GM21528 (cell line): ENCODE measurements around the gene NFYA.

Source experiments
- ATAC-seq: cut with Tn5 transposase; IDR thresholded peaks from one replicate; pipeline ENCODE4 v1.9.1; 2021; ENCODE audit warnings: mild to moderate bottlenecking, moderate library complexity; ENCODE audit not compliant: unreplicated experiment, low FRiP score

Gene NFYA

DNA sequence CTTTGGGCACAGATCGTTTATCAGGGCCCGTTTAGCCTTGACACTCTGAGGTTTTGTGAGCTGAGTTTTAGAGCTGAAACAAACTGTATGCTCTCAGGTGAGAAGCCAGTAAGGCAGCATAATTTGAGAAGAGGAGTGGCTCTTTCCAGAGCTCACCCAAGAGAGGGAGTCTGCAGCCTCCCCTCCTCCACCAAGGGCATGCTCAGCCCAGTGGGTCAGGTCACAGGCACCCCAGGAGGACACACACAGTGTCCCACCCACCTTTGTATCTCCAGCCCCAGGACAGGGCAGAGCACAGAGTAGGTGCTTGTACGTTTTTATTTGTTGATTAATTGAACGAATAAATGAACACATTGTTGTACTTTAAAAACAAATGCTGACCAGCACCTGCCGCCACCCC, 27.1 kb upstream of the NFYA start:
- ATAC-seq: no peak

DNA sequence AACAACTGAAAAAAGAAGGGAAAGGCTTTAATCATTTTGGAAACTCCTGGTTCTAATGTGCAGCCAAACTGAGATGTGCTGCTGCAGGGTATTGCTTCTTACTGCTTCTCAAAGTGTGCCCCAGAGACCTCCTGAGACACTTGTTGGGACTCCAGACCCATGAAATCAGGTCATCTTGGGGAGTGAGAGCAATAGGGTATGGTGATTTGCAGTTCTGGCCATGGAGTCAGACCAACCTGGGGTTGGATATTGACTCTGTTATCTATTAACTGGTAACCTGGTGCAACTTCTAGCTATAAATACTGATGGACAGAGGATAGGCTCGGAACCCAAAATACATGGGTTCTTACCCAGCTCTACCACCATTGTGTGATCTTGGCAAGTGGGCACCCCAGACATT, 26.7 kb upstream of the NFYA start:
- ATAC-seq: no peak

DNA sequence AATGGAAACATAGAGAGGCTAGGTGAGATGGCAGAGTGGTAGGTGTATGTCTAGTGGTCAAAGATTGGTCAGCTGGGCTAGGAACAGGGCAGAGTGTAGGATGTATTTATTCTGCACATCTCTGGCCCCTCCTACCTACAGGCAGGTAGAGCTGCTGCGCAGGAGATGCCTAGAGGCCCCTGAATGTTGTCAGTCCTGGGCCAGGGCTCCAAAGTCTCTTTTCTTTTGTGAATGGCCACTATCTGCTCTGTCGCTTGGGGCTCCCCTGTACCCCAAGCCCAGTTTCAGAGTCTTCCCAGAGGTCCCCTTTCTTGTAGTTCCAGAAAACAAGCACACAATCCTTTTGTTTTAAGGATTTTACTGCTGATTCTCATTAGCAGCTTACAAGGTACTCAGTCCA, 25.5 kb upstream of the NFYA start:
- ATAC-seq: no peak

DNA sequence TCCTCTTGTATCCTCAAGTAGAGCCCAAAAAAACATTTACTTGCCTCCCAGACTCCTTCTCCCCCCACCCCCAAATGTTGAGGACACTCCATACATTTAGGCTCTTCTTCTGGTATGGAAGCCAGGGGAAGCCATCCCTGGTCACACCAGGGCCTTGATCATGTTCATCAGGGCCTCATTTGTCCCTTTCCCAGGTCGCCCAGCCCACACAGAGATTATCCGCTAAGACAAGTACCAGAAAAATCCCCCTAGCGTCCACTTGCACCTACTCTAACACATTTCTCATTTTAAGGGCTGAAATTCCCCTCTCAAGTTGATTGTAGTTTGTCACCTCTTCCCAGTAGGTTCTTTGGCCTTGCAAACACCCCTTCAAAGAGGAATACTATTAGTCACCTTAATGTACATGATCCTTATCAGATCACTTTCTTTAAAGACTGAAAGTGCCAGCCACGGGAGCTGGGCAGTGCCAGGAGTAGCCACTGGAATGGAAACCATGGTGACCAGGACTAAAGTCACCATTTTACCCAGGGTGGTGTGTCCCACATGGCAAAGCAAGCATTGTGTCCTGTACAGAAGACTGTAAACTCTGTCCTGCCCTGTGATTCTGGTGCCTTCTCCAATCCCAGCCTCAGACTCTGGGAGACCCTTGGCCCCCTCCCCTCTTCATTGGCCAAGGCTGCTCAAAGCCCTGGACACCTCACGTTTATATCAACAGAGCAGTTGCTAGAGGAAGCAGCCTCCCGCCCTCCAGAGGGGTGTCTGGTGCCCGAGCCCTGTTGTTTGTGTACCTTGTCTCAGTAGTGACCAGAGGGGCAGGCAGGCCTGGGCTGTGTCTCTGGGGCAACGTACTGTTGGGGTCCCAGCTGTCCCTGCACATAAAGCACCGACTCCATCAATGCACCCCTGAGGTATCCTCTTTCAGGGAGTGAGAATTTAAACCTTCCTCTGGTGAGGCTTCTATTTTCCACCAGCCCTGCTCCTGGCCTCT, 24.7 kb upstream of the NFYA start:
- ATAC-seq: no peak

DNA sequence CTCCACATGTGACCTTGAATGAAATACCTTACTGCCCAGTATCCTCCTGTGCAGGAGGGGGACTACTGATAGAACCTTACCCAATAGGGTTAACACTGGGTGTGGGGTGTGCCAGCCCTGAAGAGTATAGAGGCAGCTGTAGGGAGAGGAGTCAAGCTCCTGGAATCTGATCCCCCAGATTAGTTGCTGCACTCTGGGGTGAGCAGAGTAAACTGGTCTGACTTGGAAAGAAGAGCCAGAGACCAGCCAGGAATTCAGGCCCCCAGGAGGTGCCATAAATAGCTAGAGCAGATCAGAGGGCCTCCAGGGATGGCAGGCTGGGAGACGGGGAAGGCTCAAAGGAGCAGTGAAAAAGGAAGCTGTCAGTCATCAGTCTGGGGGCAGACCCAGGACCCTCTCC, 23.3 kb upstream of the NFYA start:
- ATAC-seq: no peak

DNA sequence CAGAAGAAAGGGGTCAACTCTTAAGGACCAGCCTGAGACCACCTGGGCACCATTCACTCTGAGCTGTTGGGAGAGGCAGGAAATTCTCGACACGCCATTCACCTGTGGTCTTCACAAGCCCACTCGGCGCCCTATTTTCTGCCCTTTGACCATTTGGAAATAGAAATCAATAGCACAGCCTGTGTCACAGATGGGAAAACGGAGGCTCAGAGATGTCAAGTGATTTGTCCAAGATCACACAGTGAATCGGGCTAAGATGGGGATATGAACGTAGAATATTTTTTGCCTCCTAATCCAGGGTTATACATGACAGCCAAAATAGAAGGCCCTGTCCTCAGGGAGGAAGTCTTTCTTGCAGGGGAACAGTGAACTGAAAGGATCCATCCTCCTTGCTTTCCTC, 22.8 kb upstream of the NFYA start:
- no peak for ATAC-seq

DNA sequence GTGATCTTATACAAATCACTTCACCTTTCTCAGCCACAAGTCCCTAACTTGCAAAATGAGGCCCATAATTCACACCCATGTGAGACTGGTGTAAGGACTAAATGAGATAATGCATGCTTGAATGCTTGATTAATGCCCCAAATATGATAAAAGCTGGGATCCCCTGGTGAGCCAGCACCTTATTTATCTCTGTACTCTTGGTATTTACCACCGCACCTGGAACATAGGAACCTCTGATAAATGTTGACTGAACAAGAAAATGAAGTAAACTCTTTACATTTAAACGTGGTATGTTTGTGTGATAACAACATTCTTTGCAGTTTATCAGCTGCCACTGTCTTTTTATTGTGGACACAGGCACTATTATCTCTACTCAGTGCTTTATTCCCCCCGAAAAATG, 22.2 kb upstream of the NFYA start:
- ATAC-seq: no peak

DNA sequence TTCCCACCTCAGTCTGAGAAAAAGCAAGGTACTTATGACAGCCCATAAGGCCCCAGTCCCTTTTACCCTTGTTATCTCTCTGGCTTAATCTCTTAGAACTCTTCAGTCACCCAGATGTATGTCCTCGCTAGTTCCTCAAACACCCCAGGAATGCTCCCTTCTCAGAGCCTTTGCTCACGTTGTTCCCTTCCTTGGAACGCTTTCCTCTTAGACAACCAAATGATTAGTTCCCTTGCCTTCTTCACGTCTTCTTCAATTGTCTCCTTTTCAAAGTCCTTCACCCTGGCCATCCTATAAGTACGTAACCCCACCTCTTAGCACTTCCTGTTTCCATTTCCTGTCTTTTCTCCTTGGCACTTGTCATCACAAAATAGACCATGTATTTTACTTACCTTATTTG, 20.9 kb upstream of the NFYA start:
- ATAC-seq: no peak

DNA sequence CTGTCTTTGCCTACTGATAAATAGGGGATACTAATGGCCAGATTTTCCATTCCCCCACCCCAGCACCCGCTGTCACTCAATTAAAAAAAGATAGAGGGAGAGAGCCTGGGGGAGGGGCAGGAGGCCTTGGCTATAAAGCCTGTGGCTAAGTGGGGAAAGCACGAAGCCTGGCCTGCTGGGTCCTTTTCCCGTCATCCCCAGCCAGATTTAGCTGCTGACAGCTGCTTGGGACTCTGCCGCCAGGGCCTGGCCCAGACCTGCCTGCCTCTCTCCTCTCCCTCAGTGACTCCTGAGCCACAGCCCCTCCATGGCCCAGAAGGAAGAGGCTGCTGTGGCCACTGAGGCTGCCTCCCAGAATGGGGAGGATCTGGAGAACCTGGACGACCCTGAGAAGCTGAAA, 19.7 kb upstream of the NFYA start, which contains the start of gene APOBEC2:
TSS of gene APOBEC2 (plus strand) at position 162 of the 400 bp plus-strand sequence. CDS start at position 308, 146 bp downstream.
- no peak for ATAC-seq

DNA sequence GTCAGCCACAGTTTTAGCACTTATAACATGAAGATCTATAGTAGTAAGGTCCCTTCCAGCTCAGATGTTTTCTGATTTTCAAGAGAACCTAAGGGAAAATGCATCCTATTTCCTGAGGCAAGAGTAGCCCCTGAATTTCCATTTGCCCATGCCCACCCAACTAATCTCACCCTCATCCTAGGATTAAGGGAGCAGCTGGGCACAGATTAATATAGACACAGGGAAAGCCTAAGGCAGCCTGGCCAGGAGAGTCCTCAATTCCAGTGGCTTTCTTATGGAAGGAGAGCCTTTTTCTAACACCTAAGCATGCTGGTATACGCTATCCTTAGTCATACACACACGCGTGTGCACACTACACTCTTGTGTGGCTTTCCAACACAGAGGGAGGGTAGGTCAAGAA, 18.3 kb upstream of the NFYA start:
- no peak for ATAC-seq

DNA sequence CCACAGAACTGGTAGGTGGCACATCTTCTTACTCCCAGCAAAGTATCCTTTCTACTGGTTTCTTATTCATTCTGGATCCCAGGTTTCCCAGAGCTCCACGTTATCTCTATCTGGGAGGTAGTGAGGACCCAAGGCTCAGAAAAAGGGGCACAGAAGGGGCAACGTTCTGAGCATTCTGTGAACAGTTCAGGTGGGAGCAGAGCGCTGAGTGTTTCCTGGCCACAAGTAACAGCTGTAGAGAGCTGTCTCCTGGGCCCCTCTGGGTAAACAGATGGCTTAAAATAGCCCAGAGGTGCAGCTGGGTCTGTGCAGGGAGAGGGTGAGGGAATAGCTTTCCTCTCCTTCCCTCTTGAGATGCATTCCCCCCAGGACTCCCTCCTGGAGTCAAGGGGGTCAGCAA, 17.6 kb upstream of the NFYA start:
- ATAC-seq: no peak

DNA sequence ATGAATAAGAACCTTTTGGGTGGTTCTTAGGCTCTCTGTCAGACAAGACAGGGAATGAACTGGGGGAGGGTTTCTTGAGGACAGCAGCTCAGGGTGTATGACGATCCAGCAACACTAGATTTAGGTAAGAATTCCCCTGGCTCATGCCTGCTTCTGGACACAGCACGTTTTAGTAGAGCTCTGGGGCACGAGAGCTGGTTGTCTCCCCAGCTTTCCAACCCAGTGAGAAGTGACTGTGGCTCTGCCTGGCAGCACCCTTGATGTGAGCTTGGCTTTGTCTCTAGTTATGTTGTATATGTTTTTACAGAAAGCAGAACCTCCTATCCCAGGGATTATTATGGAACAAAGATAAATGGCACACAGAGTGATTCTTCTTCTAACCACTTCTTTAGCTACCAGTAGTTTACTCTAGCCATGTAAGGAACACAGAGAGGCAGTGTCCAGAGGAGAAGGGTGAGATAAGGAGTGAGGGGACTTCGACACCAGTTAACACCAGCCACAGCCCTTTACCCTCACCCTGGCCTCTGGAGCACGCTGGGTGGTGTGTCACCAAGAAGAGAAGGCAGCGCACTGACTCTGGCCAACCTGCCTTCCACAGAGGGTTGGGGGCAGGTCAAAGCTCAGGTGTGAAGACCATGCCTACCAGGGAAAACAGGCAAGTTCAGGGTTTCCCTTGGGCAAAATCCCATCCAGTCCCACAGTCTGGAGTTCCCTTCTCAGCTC, 15.8 kb upstream of the NFYA start:
- no peak for ATAC-seq

DNA sequence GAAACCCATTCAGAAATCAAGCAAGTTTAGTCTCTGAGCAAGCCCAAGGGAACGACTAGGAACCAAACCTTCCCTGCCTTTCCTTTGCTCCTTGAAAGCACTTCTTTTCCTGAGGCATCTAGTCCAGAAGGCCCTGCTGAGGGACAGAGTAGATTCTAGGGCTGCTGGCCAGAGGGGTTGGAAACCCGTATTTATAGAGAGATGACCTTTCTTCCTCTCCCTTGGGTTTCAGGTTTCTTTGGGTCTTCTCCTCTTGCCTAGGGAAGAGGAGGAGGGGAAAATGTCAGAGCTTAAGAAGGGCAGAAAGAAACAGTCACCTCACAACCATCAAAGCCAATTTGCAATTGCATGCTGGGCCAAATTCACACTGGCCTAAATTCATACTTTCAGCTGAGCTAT, 14.0 kb upstream of the NFYA start:
- ATAC-seq: no peak

DNA sequence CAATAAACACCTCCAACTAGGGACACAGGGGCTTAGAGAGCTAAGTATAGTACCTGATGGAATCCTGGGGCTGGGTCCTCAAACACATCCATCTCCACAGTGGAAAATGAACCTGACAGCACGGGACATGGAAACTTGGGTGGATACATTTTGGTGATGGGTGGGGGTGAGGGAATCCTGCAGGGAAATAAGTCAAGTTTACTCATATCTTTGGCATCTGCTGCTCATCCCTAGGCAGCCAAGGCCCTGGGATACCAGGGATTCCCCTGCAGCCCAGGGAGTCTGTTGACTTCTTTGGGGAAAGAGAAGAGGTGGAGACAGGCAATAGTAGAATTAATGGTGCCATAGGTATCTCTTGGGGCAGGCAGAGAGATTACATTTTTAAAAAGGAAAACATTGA, 13.2 kb upstream of the NFYA start:
- ATAC-seq: no peak

DNA sequence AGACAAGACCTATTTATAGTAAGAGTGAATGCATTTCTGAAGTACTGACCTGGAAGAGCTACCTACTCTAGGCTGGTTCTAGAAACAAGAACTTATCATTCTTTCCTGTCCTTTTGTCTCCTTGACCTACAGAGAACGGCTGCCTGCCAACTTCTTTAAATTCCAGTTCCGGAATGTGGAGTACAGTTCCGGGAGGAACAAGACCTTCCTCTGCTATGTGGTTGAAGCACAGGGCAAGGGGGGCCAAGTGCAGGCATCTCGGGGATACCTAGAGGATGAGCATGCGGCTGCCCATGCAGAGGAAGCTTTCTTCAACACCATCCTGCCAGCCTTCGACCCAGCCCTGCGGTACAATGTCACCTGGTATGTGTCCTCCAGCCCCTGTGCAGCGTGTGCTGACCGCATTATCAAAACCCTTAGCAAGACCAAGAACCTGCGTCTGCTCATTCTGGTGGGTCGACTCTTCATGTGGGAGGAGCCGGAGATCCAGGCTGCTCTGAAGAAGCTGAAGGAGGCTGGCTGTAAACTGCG, 11.5 kb upstream of the NFYA start:
- no peak for ATAC-seq

DNA sequence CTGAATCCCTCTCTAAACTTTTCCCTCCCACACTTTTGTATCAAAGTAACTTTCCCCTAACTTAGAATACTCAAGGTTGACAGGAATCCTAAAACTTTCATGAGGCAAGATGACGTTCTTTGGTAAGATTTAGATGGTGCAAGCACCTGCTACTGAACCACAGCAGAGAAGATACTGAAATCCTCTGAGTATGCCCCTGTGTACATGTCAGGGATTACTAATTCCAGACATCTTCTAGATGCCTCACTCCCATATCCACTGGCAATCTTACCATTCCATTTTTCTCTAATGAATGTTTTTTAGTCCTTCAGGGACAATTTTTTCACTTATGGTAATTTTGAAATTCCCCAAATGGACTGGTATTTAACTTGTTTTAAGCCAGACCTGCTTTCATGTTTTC, 10.7 kb upstream of the NFYA start:
- no peak for ATAC-seq

DNA sequence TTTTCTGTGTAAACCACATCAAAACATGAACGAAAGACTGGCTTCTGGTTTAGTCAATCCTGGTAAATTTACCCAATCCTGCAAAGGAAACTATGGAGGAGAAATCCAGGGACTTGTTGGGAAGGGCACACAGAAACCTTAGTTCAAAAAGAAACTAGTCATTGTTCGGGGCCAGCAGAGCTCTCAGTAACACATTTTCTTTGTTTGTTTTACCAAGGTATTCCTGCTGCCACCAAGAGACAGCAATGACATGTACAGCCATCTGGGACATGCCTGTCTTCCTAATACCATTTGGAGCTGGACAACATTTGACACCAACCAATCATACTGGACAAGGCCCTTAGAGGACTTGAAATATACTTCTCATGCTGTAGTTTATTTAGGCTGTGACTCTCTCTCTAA, 8.9 kb upstream of the NFYA start:
- no peak for ATAC-seq

DNA sequence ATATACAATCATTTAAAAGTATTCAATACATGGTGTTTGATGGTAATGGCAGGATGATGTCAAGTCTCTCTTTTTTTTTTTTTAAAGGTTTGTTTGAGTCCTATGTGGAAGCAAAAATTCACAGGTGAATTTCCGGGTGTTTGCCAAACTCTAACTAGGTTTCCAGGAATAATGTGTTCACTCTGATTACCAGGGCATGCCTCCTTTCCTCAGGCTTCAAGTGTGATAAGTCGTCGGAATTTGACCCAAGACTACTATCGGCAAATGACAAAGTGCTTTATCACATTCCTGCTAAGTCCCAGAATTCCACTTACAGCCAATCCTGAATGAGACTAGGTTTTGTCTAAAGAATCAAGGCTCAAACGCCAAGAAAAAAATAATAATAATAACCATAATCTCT, 7.9 kb upstream of the NFYA start:
- ATAC-seq: no peak

DNA sequence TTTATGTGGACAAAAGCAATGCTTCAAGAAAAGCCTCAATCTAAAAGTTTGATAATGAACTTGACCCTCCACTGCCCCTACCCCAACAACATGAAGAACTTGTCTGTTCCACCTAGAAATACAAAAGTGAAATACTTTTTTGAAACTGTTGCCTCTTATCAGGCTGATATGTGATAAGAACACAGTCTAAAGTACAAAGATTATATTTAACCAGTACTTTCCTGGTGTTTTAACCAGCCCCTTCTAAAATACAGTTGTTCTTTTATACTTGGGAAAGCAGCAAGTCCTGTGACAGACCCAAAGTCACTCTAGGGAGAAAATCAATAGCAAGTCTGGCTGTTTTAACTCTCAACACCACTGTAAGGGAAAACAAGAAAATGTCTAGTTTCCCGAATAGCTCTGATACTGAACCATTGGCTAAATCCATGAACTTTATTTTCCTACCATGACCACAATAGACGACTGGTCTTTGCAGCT, 7.2 kb upstream of the NFYA start:
- no peak for ATAC-seq

DNA sequence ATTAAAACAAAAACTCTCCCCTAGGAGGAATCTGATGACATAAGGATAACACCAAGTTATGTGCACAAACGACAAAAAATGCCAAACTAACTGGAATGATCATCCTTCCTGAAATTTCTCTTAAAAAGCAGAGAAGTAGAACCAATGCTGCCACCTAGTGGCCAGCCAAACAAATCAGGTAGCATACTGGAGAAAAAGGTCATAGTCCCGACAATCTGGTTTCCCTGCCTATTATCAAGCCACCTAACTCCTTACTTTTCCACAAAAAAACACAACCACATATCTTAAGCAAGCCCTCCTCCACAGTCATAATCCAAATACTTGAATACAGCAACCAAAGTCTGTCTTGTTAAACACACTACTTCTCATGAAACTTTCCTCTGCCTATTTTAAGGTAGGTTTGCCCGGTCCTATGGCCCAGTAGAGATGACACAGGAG, 5.9 kb upstream of the NFYA start:
- no peak for ATAC-seq

DNA sequence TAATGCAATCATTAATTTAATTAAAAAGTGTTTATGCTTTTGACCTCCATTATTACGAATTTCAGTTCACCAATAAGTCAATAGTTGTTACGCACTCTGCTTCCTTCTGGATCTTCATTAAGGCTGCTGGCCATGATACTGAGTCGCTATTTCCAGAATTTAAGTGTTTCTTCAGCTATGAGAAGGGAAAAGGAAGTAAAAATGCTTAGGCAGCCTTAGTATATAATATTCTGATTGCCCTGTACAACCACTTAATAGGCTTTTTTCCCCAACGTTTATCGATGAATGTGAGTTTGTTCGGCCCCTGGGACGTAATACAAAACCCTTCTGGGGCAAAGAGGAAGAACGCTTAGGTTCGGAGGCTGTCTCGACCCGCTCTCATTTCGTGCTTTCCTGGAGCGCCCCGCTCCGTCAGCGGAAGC, 1.3 kb upstream of the NFYA start:
- ATAC-seq: no peak
